ENCODE data around the gene METTL16. TPM values are rescaled to one million over a fixed set of nuclear protein-coding genes. Genes with fewer than 3 reads are reported as not detected.

METTL16 gene
- total RNA-seq, 2 donors from 2014 or later: 12.9 to 24.1 TPM

- TF ChIP-seq CTCF (IDR thresholded peaks at IDR 0.05) (no peak), POLR2A (IDR thresholded peaks at IDR 0.05) (no peak)
- no peak overlapping the region for H3K4me3 ChIP-seq
- ATAC-seq (no peak), DNase-seq (no peak)
- WGBS, 2 donors: 89% methylated on average over 8 to 18 of the region's 18 CpGs
- intact Hi-C loops (cut with DNase I): no loop called here
- no peaks in the 10 kb centered on the region for H3K36me3 ChIP-seq (replicated peaks in 1 of 2; ENCODE audit: insufficient read depth in 1 of 2, low read depth in 2 of 2)
- H3K27ac ChIP-seq: no peak overlapping the region
- no peaks in the 10 kb centered on the region for H3K4me1 ChIP-seq
- no peaks in the 10 kb centered on the region for H3K27me3 ChIP-seq
- H3K9me3 ChIP-seq: no peaks in the 10 kb centered on the region
Measured at GRCh38 chr17:2373179-2373578, 138.5 kb downstream of the METTL16 start.

- no peaks in the 10 kb centered on the region for H3K27me3 ChIP-seq
- WGBS, 2 donors: 91% methylated on average over 16 of the region's 16 CpGs; no CpG with 5 or more reads in 1 of the 2 donors
- intact Hi-C loops (cut with DNase I): no loop called here
- ATAC-seq (no peak), DNase-seq (no peak)
- no peaks in the 10 kb centered on the region for H3K4me1 ChIP-seq
- H3K36me3 ChIP-seq (replicated peaks in 1 of 2; ENCODE audit: insufficient read depth in 1 of 2, low read depth in 2 of 2): no peaks in the 10 kb centered on the region
- H3K9me3 ChIP-seq: no peaks in the 10 kb centered on the region
- H3K27ac ChIP-seq: no peak overlapping the region
- no peak overlapping the region for H3K4me3 ChIP-seq
- no peak for TF ChIP-seq POLR2A (IDR thresholded peaks at IDR 0.05)
- TF ChIP-seq CTCF (IDR thresholded peaks at IDR 0.05): no peak
Measured at GRCh38 chr17:2372681-2373080, 139.0 kb downstream of the METTL16 start.

- DNase-seq (no peak), ATAC-seq (no peak)
- H3K9me3 ChIP-seq: no peaks in the 10 kb centered on the region
- intact Hi-C loops (cut with DNase I): no loop called here
- no peaks in the 10 kb centered on the region for H3K27me3 ChIP-seq
- TF ChIP-seq POLR2A (IDR thresholded peaks at IDR 0.05) (no peak), CTCF (IDR thresholded peaks at IDR 0.05) (no peak)
- H3K27ac ChIP-seq: no peak overlapping the region
- H3K36me3 ChIP-seq (replicated peaks in 1 of 2; ENCODE audit: insufficient read depth in 1 of 2, low read depth in 2 of 2): no peaks in the 10 kb centered on the region
- H3K4me1 ChIP-seq: no peaks in the 10 kb centered on the region
- no peak overlapping the region for H3K4me3 ChIP-seq
- 90% methylated on average over 6 to 20 of the region's 26 CpGs for WGBS, 2 donors
Measured at GRCh38 chr17:2372180-2372579, 139.5 kb downstream of the METTL16 start.

- H3K9me3 ChIP-seq: no peaks in the 10 kb centered on the region
- H3K4me3 ChIP-seq: no peak overlapping the region
- TF ChIP-seq CTCF (IDR thresholded peaks at IDR 0.05): no peak
- no peak for TF ChIP-seq POLR2A (IDR thresholded peaks at IDR 0.05)
- no peaks in the 10 kb centered on the region for H3K36me3 ChIP-seq (replicated peaks in 1 of 2; ENCODE audit: insufficient read depth in 1 of 2, low read depth in 2 of 2)
- H3K27ac ChIP-seq: no peak overlapping the region
- no peaks in the 10 kb centered on the region for H3K4me1 ChIP-seq
- ATAC-seq: no peak
- no peaks in the 10 kb centered on the region for H3K27me3 ChIP-seq
- 92 to 96% methylated on average over 28 to 30 of the region's 30 CpGs for WGBS, 2 donors
- intact Hi-C loops (cut with DNase I): no loop called here
- DNase-seq: no peak
Measured at GRCh38 chr17:2371183-2372130, 140.2 kb downstream of the METTL16 start.

GRCh38 chr17:2370211-2370589, 141.5 kb downstream of the METTL16 start:
- H3K27me3 ChIP-seq: no peaks in the 10 kb centered on the region
- no peak overlapping the region for H3K27ac ChIP-seq
- H3K4me1 ChIP-seq: no peaks in the 10 kb centered on the region
- ATAC-seq (no peak), DNase-seq (no peak)
- 73 to 87% methylated on average over 5 to 11 of the region's 11 CpGs for WGBS, 2 donors
- no peaks in the 10 kb centered on the region for H3K9me3 ChIP-seq
- TF ChIP-seq POLR2A (IDR thresholded peaks at IDR 0.05) (no peak), CTCF (IDR thresholded peaks at IDR 0.05) (no peak)
- no peaks in the 10 kb centered on the region for H3K36me3 ChIP-seq (replicated peaks in 1 of 2; ENCODE audit: insufficient read depth in 1 of 2, low read depth in 2 of 2)
- intact Hi-C loops (cut with DNase I): no loop called here
- H3K4me3 ChIP-seq: no peak overlapping the region
